IMR-90 (cell line): ENCODE data around the gene TBC1D16.

Experiments used
- CEBPB ChIP-seq: IDR thresholded peaks from 2 replicates; pipeline ENCODE4 v1.6.1; 2012; ENCODE audit warnings: low read depth, low read length, improper control_type of control experiment
- CTCF ChIP-seq: conservative IDR thresholded peaks from 2 replicates; pipeline ENCODE4 v1.5.1; 2012; ENCODE audit warnings: mild to moderate bottlenecking, low read depth, low read length, improper control_type of control experiment
- MAZ ChIP-seq: IDR thresholded peaks from 2 replicates; pipeline ENCODE4 v1.6.1; 2012; ENCODE audit warnings: low read depth, mild to moderate bottlenecking, low read length, improper control_type of control experiment, moderate library complexity, borderline replicate concordance
- MXI1 ChIP-seq: IDR thresholded peaks from 2 replicates; pipeline ENCODE4 v1.6.1; 2012; ENCODE audit warnings: low read depth, mild to moderate bottlenecking, low read length, moderate library complexity, borderline replicate concordance
- NFE2L2 ChIP-seq: fragments of 150-350 bp; IDR thresholded peaks from 2 replicates; pipeline ENCODE4 v1.6.1; 2016; ENCODE audit warnings: low read depth, mild to moderate bottlenecking, low read length
- POLR2A ChIP-seq: IDR thresholded peaks from 2 replicates; pipeline ENCODE4 v1.6.1; 2012; ENCODE audit warnings: mild to moderate bottlenecking, low read depth, low read length
- RCOR1 ChIP-seq: IDR thresholded peaks from 2 replicates; pipeline ENCODE4 v1.6.1; 2012; ENCODE audit warnings: mild to moderate bottlenecking, low read length, improper control_type of control experiment; ENCODE audit not compliant: insufficient replicate concordance
- SMC3 ChIP-seq: fragments of 150-350 bp; IDR thresholded peaks from 2 replicates; pipeline ENCODE4 v1.6.1; 2016; ENCODE audit warnings: low read depth, mild to moderate bottlenecking, antibody characterized with exemption, low read length, moderate library complexity
- USF2 ChIP-seq: fragments of 150-350 bp; IDR thresholded peaks from 2 replicates; pipeline ENCODE4 v1.6.1; 2017; ENCODE audit warnings: mild to moderate bottlenecking, antibody characterized with exemption, low read length, low read depth

GRCh38 chr17:79922116-79922601 lies 113.5 kb downstream of the TBC1D16 start:
- TF ChIP-seq SMC3 (no peak), POLR2A (no peak), CTCF (no peak), RCOR1 (no peak), MAZ (no peak), NFE2L2 (no peak), MXI1 (no peak), CEBPB (no peak), USF2 (no peak)
